ENCODE results near the gene AMPH. TPM values are rescaled to one million over a fixed set of nuclear protein-coding genes. Genes with fewer than 3 reads are reported as not detected.

Gene AMPH
- total and polyA plus RNA-seq, 11 donors, result 0.46 to 5.3 (median 3.1) TPM

DNA sequence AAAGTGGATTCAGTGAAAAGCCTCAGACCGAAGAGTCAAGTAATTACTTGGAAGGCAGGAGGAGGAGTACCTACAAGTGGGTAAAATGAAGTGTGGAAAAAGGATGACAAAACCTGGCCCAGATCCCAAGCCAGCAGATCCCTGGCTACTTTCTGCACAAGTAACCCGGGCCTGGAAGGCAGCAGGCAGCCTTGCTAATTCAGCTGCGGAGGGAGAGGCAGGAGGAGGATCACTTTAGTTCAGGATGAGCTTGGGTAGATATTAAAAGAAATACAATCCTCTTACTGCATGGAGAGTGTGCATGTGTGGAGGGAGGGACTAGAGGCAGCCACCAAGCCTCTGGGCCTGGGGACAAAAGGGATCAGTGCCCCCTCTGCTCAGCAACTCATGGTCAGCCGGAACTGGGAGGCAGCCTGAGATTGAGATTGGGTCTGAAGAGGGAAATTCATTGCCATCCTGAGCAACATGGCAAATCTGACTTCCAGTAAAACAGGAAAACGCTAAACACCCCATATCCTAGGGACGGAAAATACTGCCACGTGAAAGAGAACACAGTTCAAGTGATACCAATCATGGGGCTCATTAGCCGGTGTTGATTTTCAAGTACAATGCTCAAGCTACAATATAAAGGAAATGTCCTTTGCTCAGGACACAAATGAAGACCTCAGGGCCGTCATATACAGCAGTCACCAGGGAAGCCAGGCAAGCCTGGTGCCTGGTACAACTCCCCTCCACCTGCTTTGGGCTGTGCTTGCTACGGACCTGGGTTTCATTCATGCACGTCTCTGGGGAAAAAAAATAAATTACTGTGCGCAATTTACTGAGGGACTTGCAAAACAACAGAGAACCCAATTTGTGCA is 1.3 kb downstream of the AMPH start:
- intact Hi-C loops (cut with DNase I), result no loop called here
- Histone ChIP-seq H3K9me3 (peaks cover 0 to 13% (median 3%) of the 10 kb centered on the region in 12 donors), H3K27me3 (peaks cover 0 to 40% (median 0%) of the 10 kb centered on the region in 9 donors), H3K4me1 (peaks cover 0 to 13% (median 0%) of the 10 kb centered on the region in 12 donors), H3K27ac (no peak overlapping the region), H3K36me3 (no peaks in the 10 kb centered on the region), H3K4me3 (peak overlapping the region in 8 of 12 donors; percentile 53 to 75 (median 64))
- no peak for DNase-seq
- peak in 2 of 4 donors; percentile 18 to 19 for ATAC-seq
- TF ChIP-seq POLR2A (IDR thresholded peaks at IDR 0.05), result no peak
- no peak for TF ChIP-seq CTCF (IDR thresholded peaks at IDR 0.05)
- 52 to 64% (median 55%) methylated on average over 12 of the region's 12 CpGs for WGBS, 4 donors

- no peak for DNase-seq
- no peak for ATAC-seq
- peaks cover 0 to 40% (median 0%) of the 10 kb centered on the region in 9 donors for H3K27me3 ChIP-seq
- H3K36me3 ChIP-seq, result no peaks in the 10 kb centered on the region
- TF ChIP-seq CTCF (IDR thresholded peaks at IDR 0.05), result no peak
- TF ChIP-seq POLR2A (IDR thresholded peaks at IDR 0.05), result no peak
- no peak overlapping the region for H3K27ac ChIP-seq
- H3K4me1 ChIP-seq, result peaks cover 0 to 13% (median 0%) of the 10 kb centered on the region in 12 donors
- WGBS, 4 donors, result 78 to 86% (median 80%) methylated on average over 5 of the region's 5 CpGs
- peaks cover 0 to 15% (median 3%) of the 10 kb centered on the region in 12 donors for H3K9me3 ChIP-seq
- intact Hi-C loops (cut with DNase I), result no loop called here
- H3K4me3 ChIP-seq, result no peak overlapping the region
Observed at GRCh38 chr7:38628630-38629385, 2.4 kb downstream of the AMPH start.

GRCh38 chr7:38625866-38626265 is 5.3 kb downstream of the AMPH start:
- intact Hi-C loops (cut with DNase I), result no loop called here
- DNase-seq, result no peak
- no peak overlapping the region for H3K27ac ChIP-seq
- TF ChIP-seq CTCF (IDR thresholded peaks at IDR 0.05), result no peak
- TF ChIP-seq POLR2A (IDR thresholded peaks at IDR 0.05), result no peak
- H3K9me3 ChIP-seq, result peaks cover 0 to 15% (median 3%) of the 10 kb centered on the region in 12 donors
- H3K36me3 ChIP-seq, result no peaks in the 10 kb centered on the region
- no peak overlapping the region for H3K4me3 ChIP-seq
- peaks cover 0 to 24% (median 0%) of the 10 kb centered on the region in 9 donors for H3K27me3 ChIP-seq
- peaks cover 0 to 13% (median 0%) of the 10 kb centered on the region in 12 donors for H3K4me1 ChIP-seq
- ATAC-seq, result no peak

- H3K36me3 ChIP-seq, result no peaks in the 10 kb centered on the region
- H3K4me1 ChIP-seq, result no peaks in the 10 kb centered on the region
- H3K27me3 ChIP-seq, result no peaks in the 10 kb centered on the region
- H3K27ac ChIP-seq, result no peak overlapping the region
- no peak for ATAC-seq
- TF ChIP-seq CTCF (IDR thresholded peaks at IDR 0.05), result no peak
- no peak for TF ChIP-seq POLR2A (IDR thresholded peaks at IDR 0.05)
- intact Hi-C loops (cut with DNase I), result no loop called here
- WGBS, 4 donors, result 51 to 62% (median 56%) methylated on average over 2 of the region's 2 CpGs
- H3K9me3 ChIP-seq, result no peaks in the 10 kb centered on the region
- DNase-seq, result no peak
- H3K4me3 ChIP-seq, result no peak overlapping the region
Observed at GRCh38 chr7:38615665-38616064, 15.5 kb downstream of the AMPH start.
